ENCODE results near the gene CMIP.
A peak's percentile ranks its signal among the peaks of the same experiment; 100 is the strongest.

The CMIP gene

GRCh38 chr16:81447383-81448101 lies 2.9 kb downstream of the CMIP start:
- no peak for DNase-seq (ENCODE audit: low spot score)

DNA sequence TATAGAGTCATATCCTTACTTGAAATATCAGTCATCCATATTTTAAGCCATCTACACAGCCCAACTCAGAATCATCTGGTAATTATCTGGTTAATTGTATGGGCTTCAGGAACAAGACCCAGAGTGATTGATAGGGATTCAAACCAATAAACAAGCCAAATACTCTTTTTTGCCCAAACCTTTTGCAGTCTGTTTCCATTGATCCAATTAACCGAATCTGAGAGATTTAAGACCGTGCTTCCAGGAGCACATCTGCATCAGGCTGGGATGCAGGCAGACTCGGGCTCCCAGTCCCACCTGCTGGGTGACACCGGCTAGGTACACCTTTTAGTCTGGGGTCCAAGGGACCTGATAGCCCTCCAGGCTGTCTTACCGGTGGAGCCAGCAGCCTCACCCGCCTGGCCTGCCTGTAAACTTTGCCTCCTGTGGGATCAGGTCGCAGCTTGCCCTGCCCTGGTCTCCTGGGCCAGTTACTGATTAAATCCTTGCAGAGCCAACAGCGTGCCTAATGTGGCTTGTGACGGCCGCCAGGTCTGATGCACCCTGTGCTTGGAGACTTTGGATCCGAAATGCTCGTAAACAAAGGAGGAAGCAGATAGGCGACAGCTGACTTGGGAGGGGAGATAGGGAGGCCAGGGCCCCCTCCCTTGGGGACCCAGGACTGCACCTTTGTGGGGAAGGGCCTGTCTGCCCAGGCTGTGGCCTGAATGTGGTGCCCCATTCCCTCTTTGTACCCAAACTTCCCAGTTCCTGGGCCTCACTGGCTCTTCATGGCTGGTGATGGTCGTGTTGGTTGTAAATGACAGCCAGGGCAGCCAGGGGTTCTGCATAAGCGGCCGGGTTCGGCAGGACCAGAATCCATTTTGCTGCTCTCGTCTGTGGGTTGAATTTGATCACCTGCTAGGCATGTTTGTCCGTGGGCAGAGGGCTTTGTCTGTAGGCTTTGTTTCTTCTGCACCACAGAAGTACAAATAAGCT lies 3.8 kb downstream of the CMIP start:
- no peak for DNase-seq (ENCODE audit: low spot score)

- no peak for DNase-seq (ENCODE audit: low spot score)
These were observed 4.6 kb downstream of the CMIP start for GRCh38 chr16:81449241-81449640.

DNA sequence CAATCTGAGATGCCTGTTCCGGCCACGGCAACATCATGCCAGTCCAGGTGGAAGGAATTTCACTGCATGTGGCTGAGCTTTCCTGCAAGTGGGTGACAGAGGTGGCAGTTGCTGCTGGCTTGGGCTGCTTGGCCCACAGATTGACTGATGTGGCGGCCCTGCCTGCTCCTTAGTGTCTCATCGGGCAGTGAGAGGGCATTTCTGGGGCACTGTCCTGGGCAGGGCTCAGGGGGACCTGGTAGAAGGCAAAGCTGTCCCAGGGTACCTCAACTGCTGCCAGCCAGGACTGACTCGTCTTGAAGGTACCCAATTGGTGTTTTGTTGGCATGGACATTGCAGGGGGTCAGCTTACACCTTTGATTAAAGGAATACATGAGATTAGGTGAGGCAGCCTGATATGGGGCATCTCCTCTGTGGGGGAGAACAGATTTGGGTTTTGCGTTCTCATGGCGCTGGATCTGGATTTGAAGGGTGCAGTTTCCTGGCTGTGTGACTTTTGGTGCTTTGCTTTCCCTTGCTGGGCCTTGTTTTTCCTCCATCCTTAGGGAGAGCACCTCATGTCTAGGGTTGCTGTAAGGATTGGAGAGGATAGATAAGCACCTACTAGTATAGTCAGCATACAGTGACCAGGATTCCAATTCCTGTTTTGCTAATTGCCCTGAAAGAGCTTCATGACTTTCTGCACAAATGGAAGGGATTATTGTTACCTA lies 5.4 kb downstream of the CMIP start:
- no peak for DNase-seq (ENCODE audit: low spot score)

DNA sequence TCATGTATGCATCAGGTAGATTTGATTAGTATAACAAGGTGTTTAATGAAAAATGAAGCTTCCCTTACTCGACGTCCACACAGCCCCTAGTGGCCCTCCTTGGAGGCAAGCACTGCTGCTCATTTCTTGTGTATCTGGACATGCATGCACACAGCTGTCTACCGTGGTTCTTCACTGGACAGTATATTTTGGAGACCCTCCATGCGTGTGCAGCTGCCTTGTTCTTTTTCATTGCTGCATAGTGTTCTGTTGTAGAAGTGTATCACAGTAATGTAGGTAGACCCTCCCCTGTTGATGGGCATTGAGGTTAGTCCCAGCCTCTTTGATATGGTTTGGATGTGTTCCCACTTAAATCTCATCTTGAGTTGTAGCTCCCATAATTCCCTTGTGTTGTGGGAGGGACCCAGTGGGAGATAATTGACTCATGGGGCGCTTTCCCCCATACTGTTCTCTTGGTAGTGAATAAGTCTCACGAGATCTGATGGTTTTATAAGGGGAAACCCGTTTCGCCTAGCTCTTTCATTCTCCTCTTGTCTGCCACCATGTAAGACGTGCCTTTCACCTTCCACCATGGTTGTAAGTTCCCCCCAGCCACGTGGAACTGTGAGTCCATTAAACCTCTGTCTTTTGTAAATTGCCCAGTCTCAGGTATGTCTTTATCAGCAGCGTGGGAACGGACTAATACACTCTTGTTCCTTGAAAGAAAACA lies 6.3 kb downstream of the CMIP start:
- no peak for DNase-seq (ENCODE audit: low spot score)

DNA sequence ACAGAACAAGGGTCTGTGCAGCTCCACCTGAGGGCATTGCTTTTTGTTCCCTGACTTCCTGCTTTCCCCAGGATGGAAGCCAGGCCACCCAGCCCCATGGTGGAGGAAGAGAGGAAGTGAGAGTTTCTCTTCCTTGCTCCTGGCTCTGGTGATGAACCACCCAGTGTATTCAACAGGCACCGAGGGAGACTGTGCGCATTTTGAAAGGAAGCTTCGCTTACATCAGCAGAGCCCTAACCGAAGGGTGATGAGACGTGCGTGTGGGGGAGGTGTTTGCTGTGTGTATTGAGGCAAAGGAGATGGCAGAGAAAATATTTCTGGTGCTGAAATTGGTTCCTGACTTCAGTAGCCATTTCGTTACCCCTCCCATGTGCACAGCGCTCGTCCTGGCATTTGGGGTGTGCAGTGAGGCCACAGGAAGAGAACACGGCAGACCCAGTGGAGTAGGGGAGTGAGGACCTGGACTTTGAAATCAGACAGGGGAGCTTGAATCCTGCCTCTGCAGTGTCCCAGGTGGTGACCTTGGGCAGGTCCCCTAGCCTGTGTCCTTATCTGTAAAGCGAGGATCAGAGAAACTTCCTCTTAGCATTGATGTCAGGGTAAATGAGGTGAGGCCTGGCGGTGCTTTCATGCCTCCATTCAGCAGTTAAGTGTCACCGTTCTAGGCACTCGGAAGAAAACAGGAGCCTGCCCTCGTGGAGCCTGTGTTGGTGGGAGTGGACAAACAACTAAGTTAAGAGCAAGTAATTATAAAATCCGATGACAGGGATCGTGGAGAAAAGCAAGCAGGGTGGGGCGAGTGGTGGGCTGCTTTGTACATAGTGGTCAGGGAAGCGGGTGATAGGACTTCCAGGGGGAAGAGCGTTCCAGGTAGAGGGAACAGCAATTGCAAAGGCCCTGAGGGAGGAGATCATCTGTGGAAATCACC lies 7.4 kb downstream of the CMIP start:
- peak; percentile 50 for DNase-seq (ENCODE audit: low spot score)

- DNase-seq (ENCODE audit: low spot score), result no peak
These were observed 8.6 kb downstream of the CMIP start for GRCh38 chr16:81453091-81453728.

- no peak for DNase-seq (ENCODE audit: low spot score)
These were observed 9.4 kb downstream of the CMIP start for GRCh38 chr16:81454044-81454443.

DNA sequence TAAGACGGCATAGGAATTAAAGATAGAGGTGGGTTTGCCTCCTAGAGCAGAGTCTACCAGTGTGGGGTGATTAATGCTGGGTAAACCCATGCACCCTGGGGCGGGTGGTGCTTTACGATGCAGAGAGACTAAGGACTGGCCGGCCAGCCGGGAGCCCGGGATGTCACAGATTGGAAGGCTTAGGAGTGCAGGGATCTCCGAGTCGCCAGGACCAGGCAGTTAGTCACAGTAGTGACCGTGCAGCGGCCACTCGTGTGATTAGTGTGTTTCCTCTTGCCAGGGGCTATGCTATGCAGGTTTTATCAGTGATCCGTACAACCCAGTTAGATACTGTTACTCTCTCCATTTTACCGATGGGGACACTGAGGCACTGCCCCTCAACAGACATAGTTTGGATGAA lies 10.4 kb downstream of the CMIP start:
- no peak for DNase-seq (ENCODE audit: low spot score)

GRCh38 chr16:81455720-81456494 lies 11.3 kb downstream of the CMIP start:
- DNase-seq (ENCODE audit: low spot score), result no peak

- no peak for DNase-seq (ENCODE audit: low spot score)
These were observed 12.1 kb downstream of the CMIP start for GRCh38 chr16:81456523-81457325.

- no peak for DNase-seq (ENCODE audit: low spot score)
These were observed 12.9 kb downstream of the CMIP start for GRCh38 chr16:81457326-81458133.

DNA sequence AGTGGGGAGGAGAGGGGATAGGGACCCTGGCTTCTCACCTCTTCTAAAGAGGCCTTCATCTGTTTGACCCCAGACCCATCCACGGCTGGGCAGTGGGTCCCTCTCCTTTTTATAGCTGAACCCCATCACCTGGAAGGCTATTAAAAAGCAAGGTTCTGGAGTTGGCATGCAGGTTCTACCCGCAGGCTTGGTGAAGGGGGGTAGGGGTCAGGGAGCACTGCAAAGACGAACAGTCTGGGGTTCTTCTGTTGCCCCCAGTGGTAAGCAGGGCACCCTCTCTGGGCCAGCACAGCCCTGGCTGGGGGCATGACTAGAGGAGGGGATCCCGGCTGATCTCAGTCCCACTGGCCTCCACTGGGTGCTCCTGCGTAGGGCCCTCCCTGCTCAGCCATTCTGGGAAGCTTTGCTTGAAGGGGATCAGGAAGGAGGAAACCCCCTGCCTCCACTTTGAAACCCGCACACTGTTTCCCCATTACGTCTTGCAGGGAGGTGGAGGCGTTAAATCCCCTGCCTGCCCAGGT lies 13.6 kb downstream of the CMIP start:
- DNase-seq (ENCODE audit: low spot score), result no peak

DNA sequence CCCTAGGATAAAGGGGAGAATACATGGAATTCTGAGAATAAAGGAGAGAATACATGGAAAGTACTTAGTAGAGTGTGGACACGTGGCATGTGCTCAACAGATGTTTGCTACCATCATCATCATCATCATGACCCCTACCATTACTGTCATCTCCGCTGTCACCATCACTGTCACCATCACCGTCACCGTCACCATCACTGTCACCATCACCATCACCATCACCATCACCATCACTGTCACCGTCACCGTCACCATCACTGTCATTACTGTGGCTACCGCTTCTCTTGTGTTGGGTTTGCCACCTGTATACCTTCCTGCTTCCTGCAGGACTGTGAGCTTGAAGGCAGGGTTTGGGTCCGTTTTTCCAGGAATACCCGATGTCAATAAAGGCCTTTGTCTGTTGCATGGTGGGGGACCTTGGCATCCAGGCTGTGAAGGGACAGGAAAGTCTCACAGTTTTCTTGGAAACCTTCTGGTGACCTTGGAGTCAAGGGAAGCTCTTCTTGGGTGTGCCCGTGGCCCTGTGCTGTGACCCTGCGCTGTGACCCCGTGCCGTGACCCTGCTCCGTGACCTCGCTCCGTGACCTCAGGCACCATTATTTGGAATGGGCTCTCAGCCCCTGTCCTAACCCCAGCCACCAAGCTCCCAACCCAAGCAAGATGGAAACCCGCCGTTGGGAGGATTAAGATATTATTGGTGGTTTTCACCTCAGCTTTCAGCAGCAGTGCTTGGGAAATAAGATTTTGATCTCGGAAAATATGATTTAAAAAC lies 14.4 kb downstream of the CMIP start:
- DNase-seq (ENCODE audit: low spot score), result no peak

- no peak for DNase-seq (ENCODE audit: low spot score)
These were observed 15.5 kb downstream of the CMIP start for GRCh38 chr16:81460075-81460474.

- no peak for DNase-seq (ENCODE audit: low spot score)
These were observed 16.6 kb downstream of the CMIP start for GRCh38 chr16:81461243-81461642.

- DNase-seq (ENCODE audit: low spot score), result no peak
These were observed 17.2 kb downstream of the CMIP start for GRCh38 chr16:81461766-81462165.

Measured in kidney capillary endothelial cell (primary cell).